IMR-90 (cell line): ENCODE data around the gene RIF1. TPM values are rescaled to one million over a fixed set of nuclear protein-coding genes. Genes with fewer than 3 reads are reported as not detected.

Source experiments
- ATAC-seq: fragments of 200-7000 bp; cut with Tn5 transposase; 2 replicates; pipeline ENCODE4 v1.9.1; 2020; ENCODE audit warnings: low read depth, mild to moderate bottlenecking, moderate library complexity
- BruUV-seq: library from RNA; stranded (reverse); fragments of 400-500 nt; replicated peaks from 2 replicates; lab custom pipeline; 2021; lab: Mats Ljungman, UMichigan
- CTCF ChIA-PET: fragments of 300-600 bp; formaldehyde crosslinking; extraction: SDS; loops from one replicate; lab custom pipeline; 2021; ENCODE audit warnings: antibody characterized with exemption; lab: Yijun Ruan, JAX
- POLR2A ChIA-PET: fragments of 300-600 bp; sonication (Branson Sonifier 250); formaldehyde crosslinking; loops from one replicate; lab custom pipeline; 2022; ENCODE audit warnings: antibody characterized with exemption; ENCODE audit not compliant: unreplicated experiment; lab: Charles Lee
- DNase-seq: peaks from one replicate; pipeline ENCODE4 v3.0.0; 2013
- H2AFZ ChIP-seq: replicated peaks from 2 replicates; pipeline ENCODE3; 2013; ENCODE audit warnings: low read length, mild to moderate bottlenecking; ENCODE audit not compliant: poor library complexity
- H2AK5ac ChIP-seq: 2 replicates; pipeline ENCODE4 v1.6.1; 2013; ENCODE audit warnings: low read depth, low read length, inconsistent platforms
- H2AK9ac ChIP-seq: replicated peaks from 2 replicates; pipeline ENCODE3; 2013; ENCODE audit warnings: mild to moderate bottlenecking, low read depth, low read length, moderate library complexity; ENCODE audit not compliant: poor library complexity
- H2BK120ac ChIP-seq: 2 replicates; pipeline ENCODE4 v1.6.1; 2013; ENCODE audit warnings: low read depth, low read length, inconsistent platforms
- H2BK15ac ChIP-seq: 3 replicates; pipeline ENCODE4 v1.6.1; 2013; ENCODE audit warnings: low read depth, low read length, inconsistent platforms
- H2BK20ac ChIP-seq: 2 replicates; pipeline ENCODE4 v1.6.1; 2013; ENCODE audit warnings: low read depth, mild to moderate bottlenecking, inconsistent platforms, low read length, moderate library complexity
- H2BK5ac ChIP-seq: 2 replicates; pipeline ENCODE4 v1.6.1; 2013; ENCODE audit warnings: mild to moderate bottlenecking, low read depth, low read length, inconsistent platforms; ENCODE audit not compliant: poor library complexity, severe bottlenecking
- H3K14ac ChIP-seq: replicated peaks from 2 replicates; pipeline ENCODE4 v1.6.1; 2013; ENCODE audit warnings: low read depth, low read length, inconsistent platforms
- H3K18ac ChIP-seq: 2 replicates; pipeline ENCODE4 v1.6.1; 2013; ENCODE audit warnings: low read depth, low read length, control low read depth
- H3K23ac ChIP-seq: 2 replicates; pipeline ENCODE4 v1.6.1; 2013; ENCODE audit warnings: low read depth, low read length, inconsistent platforms
- H3K27ac ChIP-seq: 2 replicates; pipeline ENCODE4 v1.5.1; 2013; ENCODE audit warnings: mild to moderate bottlenecking, control low read depth, low read length; ENCODE audit not compliant: insufficient read depth
- H3K27me3 ChIP-seq: 2 replicates; pipeline ENCODE4 v1.6.1; 2013; ENCODE audit warnings: low read length; ENCODE audit not compliant: control insufficient read depth, insufficient read depth
- H3K36me3 ChIP-seq: 2 replicates; pipeline ENCODE4 v1.6.1; 2013; ENCODE audit warnings: low read length, mixed read lengths; ENCODE audit not compliant: control insufficient read depth, insufficient read depth
- H3K4ac ChIP-seq: 2 replicates; pipeline ENCODE4 v1.6.1; 2013; ENCODE audit warnings: low read depth, low read length, inconsistent platforms
- H3K4me1 ChIP-seq: 2 replicates; pipeline ENCODE4 v1.6.1; 2013; ENCODE audit warnings: low read length, mixed read lengths; ENCODE audit not compliant: control insufficient read depth, insufficient read depth
- H3K4me2 ChIP-seq: 2 replicates; pipeline ENCODE4 v1.6.1; 2013; ENCODE audit warnings: low read depth, mild to moderate bottlenecking, control low read depth, low read length, moderate library complexity
- H3K4me3 ChIP-seq: 2 replicates; pipeline ENCODE4 v1.5.1; 2013; ENCODE audit warnings: low read depth, mild to moderate bottlenecking, control low read depth, low read length, moderate library complexity; ENCODE audit not compliant: insufficient read depth
- H3K56ac ChIP-seq: 2 replicates; pipeline ENCODE4 v1.6.1; 2013; ENCODE audit warnings: low read length, inconsistent platforms; ENCODE audit not compliant: insufficient read depth; ENCODE audit errors: extremely low read depth
- H3K79me1 ChIP-seq, 2 experiments: 2 replicates each; pipeline ENCODE4 v1.6.1; 2013; ENCODE audit warnings: low read length in 2 of 2, inconsistent platforms in 1 of 2, low read depth in 1 of 2
- H3K9ac ChIP-seq: 2 replicates; pipeline ENCODE4 v1.6.1; 2013; ENCODE audit warnings: low read depth, low read length, control low read depth
- H3K9me1 ChIP-seq: 2 replicates; pipeline ENCODE4 v1.6.1; 2013; ENCODE audit warnings: low read length, inconsistent platforms; ENCODE audit not compliant: insufficient read depth
- H3K9me3 ChIP-seq: 2 replicates; pipeline ENCODE4 v1.6.1; 2013; ENCODE audit warnings: low read length; ENCODE audit not compliant: control insufficient read depth, insufficient read depth
- H4K20me1 ChIP-seq: 2 replicates; pipeline ENCODE4 v1.6.1; 2013; ENCODE audit warnings: low read length, inconsistent platforms; ENCODE audit not compliant: insufficient read depth
- H4K5ac ChIP-seq: 2 replicates; pipeline ENCODE4 v1.6.1; 2013; ENCODE audit warnings: mild to moderate bottlenecking, low read depth, low read length, control low read depth
- H4K8ac ChIP-seq, 2 experiments: 2 replicates each; pipeline ENCODE4 v1.6.1; 2013; ENCODE audit warnings: low read depth in 2 of 2, low read length in 2 of 2, control low read depth in 1 of 2, inconsistent platforms in 1 of 2
- H4K91ac ChIP-seq: 2 replicates; pipeline ENCODE4 v1.6.1; 2013; ENCODE audit warnings: low read depth, low read length, inconsistent platforms; ENCODE audit not compliant: insufficient read depth
- BHLHE40 ChIP-seq: fragments of 150-350 bp; IDR thresholded peaks from 2 replicates; pipeline ENCODE4 v1.6.1; 2016; ENCODE audit warnings: mild to moderate bottlenecking, low read depth, low read length
- CEBPB ChIP-seq: IDR thresholded peaks from 2 replicates; pipeline ENCODE4 v1.6.1; 2012; ENCODE audit warnings: low read depth, low read length, improper control_type of control experiment
- CHD1 ChIP-seq: IDR thresholded peaks from 2 replicates; pipeline ENCODE4 v1.6.1; 2012; ENCODE audit warnings: low read depth, low read length, improper control_type of control experiment
- CTCF ChIP-seq: conservative IDR thresholded peaks from 2 replicates; pipeline ENCODE4 v1.5.1; 2012; ENCODE audit warnings: mild to moderate bottlenecking, low read depth, low read length, improper control_type of control experiment
- ELK1 ChIP-seq: fragments of 150-350 bp; IDR thresholded peaks from 2 replicates; pipeline ENCODE4 v1.6.1; 2016; ENCODE audit warnings: low read depth, mild to moderate bottlenecking, low read length, moderate library complexity, borderline replicate concordance
- FOS ChIP-seq: fragments of 150-350 bp; IDR thresholded peaks from 2 replicates; pipeline ENCODE4 v1.6.1; 2016; ENCODE audit warnings: low read depth, low read length
- MAFK ChIP-seq: IDR thresholded peaks from 2 replicates; pipeline ENCODE4 v1.6.1; 2012; ENCODE audit warnings: low read depth, low read length, improper control_type of control experiment
- MAZ ChIP-seq: IDR thresholded peaks from 2 replicates; pipeline ENCODE4 v1.6.1; 2012; ENCODE audit warnings: low read depth, mild to moderate bottlenecking, low read length, improper control_type of control experiment, moderate library complexity, borderline replicate concordance
- MXI1 ChIP-seq: IDR thresholded peaks from 2 replicates; pipeline ENCODE4 v1.6.1; 2012; ENCODE audit warnings: low read depth, mild to moderate bottlenecking, low read length, moderate library complexity, borderline replicate concordance
- NFE2L2 ChIP-seq: fragments of 150-350 bp; IDR thresholded peaks from 2 replicates; pipeline ENCODE4 v1.6.1; 2016; ENCODE audit warnings: low read depth, mild to moderate bottlenecking, low read length
- POLR2A ChIP-seq: IDR thresholded peaks from 2 replicates; pipeline ENCODE4 v1.6.1; 2012; ENCODE audit warnings: mild to moderate bottlenecking, low read depth, low read length
- RAD21 ChIP-seq: IDR thresholded peaks from 2 replicates; pipeline ENCODE4 v1.6.1; 2012; ENCODE audit warnings: low read length, improper control_type of control experiment
- RCOR1 ChIP-seq: IDR thresholded peaks from 2 replicates; pipeline ENCODE4 v1.6.1; 2012; ENCODE audit warnings: mild to moderate bottlenecking, low read length, improper control_type of control experiment; ENCODE audit not compliant: insufficient replicate concordance
- SMC3 ChIP-seq: fragments of 150-350 bp; IDR thresholded peaks from 2 replicates; pipeline ENCODE4 v1.6.1; 2016; ENCODE audit warnings: low read depth, mild to moderate bottlenecking, antibody characterized with exemption, low read length, moderate library complexity
- WGBS, 2 experiments: methylation state at CpG; one replicate each; pipeline versions ENCODE4 v1.1.5 to v1.1.7; 2013; ENCODE audit warnings: missing lambda C conversion rate in 2 of 2; ENCODE audit not compliant: insufficient read length in 1 of 2; ENCODE audit errors: extremely low coverage in 2 of 2; 5-methylcytosine and 5-hydroxymethylcytosine counted together
- dilution Hi-C: fragments of 300-500 bp; cut with HindIII; formaldehyde crosslinking; loops from one replicate; pipeline ENCODE4 v1.14.3; 2018; ENCODE audit warnings: low sequenced_read_pairs; ENCODE audit not compliant: unreplicated experiment
- in situ Hi-C: fragments of 300-500 bp; cut with MboI; formaldehyde crosslinking; loops from 3 replicates; pipeline ENCODE4 v1.14.3; 2019; ENCODE audit warnings: low sequenced_read_pairs, inconsistent platforms, mixed read lengths
- intact Hi-C: fragments of 100-400 bp; cut with micrococcal nuclease; formaldehyde crosslinking; loops from 2 replicates; pipeline ENCODE4 v1.10.0; 2022
- polyA plus RNA-seq, 3 experiments: library from polyadenylated mRNA; depleted of rRNA; stranded (reverse); fragments of >200 nt; gene quantifications; 2 replicates each; pipeline ENCODE4 v1.2.3, GENCODE V29; 2012; ENCODE audit warnings: low replicate concordance in 1 of 3
- total RNA-seq: library from RNA; depleted of rRNA; stranded (reverse); fragments of >200 nt; gene quantifications from 2 replicates; pipeline ENCODE4 v1.2.3, GENCODE V29; 2012
- TF ChIP-seq, protein P1 (sequence below): fragments of 150-350 bp; IDR thresholded peaks from 2 replicates; pipeline ENCODE4 v1.6.1; 2017; ENCODE audit warnings: mild to moderate bottlenecking, antibody characterized with exemption, low read length, low read depth

The RIF1 gene
- total and polyA plus RNA-seq, 2 of the 4 experiments (the other 2 are of a cell fraction): 4.3 to 43.9 TPM

- dilution Hi-C loops: no loop called here
- WGBS, 2 experiments: no CpG with 5 or more reads among the region's 1 CpG
Observed at GRCh38 chr2:151498178-151498577, 88.5 kb downstream of the RIF1 start.

More at GRCh38 chr2:151498178-151498577, 88.5 kb downstream of the RIF1 start:
- Histone ChIP-seq H3K4me2 (no peak overlapping the region), H3K9me1 (no peaks in the 10 kb centered on the region), H3K9ac (no peak overlapping the region), H2AK9ac (no peak overlapping the region), H3K56ac (no peak overlapping the region), H2BK20ac (no peak overlapping the region), H4K91ac (no peak overlapping the region), H3K4me1 (no peaks in the 10 kb centered on the region), H3K23ac (no peak overlapping the region), H3K4me3 (no peak overlapping the region), H2AK5ac (no peak overlapping the region), H3K14ac (no peak overlapping the region), H3K27ac (no peak overlapping the region), H3K9me3 (no peaks in the 10 kb centered on the region), H2BK15ac (no peak overlapping the region), H3K27me3 (no peaks in the 10 kb centered on the region), H2BK120ac (no peak overlapping the region), H2BK5ac (no peak overlapping the region), H3K4ac (no peak overlapping the region), H3K18ac (no peak overlapping the region), H4K8ac (no peak overlapping the region), H3K79me1 (no peaks in the 10 kb centered on the region), H2AFZ (no peak overlapping the region), H4K5ac (no peak overlapping the region), H4K20me1 (no peaks in the 10 kb centered on the region), H3K36me3 (no peaks in the 10 kb centered on the region)
- ChIA-PET POLR2A (no interaction called here), CTCF (no interaction called here)
- DNase-seq: no peak
- no peak for TF ChIP-seq BHLHE40
- TF ChIP-seq, protein P1, sequence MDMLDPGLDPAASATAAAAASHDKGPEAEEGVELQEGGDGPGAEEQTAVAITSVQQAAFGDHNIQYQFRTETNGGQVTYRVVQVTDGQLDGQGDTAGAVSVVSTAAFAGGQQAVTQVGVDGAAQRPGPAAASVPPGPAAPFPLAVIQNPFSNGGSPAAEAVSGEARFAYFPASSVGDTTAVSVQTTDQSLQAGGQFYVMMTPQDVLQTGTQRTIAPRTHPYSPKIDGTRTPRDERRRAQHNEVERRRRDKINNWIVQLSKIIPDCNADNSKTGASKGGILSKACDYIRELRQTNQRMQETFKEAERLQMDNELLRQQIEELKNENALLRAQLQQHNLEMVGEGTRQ: no peak
- no peak for TF ChIP-seq SMC3
- no peak for TF ChIP-seq POLR2A
- no peak for TF ChIP-seq NFE2L2
- no peak for TF ChIP-seq CTCF
- no peak for TF ChIP-seq CHD1
- no peak for TF ChIP-seq MAFK
- no peak for TF ChIP-seq FOS
- TF ChIP-seq MXI1: no peak
- TF ChIP-seq MAZ: no peak
- TF ChIP-seq RCOR1: no peak
- TF ChIP-seq RAD21: no peak
- no peak for TF ChIP-seq CEBPB
- TF ChIP-seq ELK1: no peak
- no TSS peak for BruUV-seq
- in situ Hi-C loops: no loop called here
- intact Hi-C loops: no loop called here
- ATAC-seq: no peak
